ENCODE results near the gene PDE6B.
A peak's percentile ranks its signal among the peaks of the same experiment; 100 is the strongest.
"Not testable (repeated sequence)": the region's sequence is repeated elsewhere in the genome, so short reads cannot be mapped to it uniquely, and the experiment has no call there.

Gene PDE6B

DNA sequence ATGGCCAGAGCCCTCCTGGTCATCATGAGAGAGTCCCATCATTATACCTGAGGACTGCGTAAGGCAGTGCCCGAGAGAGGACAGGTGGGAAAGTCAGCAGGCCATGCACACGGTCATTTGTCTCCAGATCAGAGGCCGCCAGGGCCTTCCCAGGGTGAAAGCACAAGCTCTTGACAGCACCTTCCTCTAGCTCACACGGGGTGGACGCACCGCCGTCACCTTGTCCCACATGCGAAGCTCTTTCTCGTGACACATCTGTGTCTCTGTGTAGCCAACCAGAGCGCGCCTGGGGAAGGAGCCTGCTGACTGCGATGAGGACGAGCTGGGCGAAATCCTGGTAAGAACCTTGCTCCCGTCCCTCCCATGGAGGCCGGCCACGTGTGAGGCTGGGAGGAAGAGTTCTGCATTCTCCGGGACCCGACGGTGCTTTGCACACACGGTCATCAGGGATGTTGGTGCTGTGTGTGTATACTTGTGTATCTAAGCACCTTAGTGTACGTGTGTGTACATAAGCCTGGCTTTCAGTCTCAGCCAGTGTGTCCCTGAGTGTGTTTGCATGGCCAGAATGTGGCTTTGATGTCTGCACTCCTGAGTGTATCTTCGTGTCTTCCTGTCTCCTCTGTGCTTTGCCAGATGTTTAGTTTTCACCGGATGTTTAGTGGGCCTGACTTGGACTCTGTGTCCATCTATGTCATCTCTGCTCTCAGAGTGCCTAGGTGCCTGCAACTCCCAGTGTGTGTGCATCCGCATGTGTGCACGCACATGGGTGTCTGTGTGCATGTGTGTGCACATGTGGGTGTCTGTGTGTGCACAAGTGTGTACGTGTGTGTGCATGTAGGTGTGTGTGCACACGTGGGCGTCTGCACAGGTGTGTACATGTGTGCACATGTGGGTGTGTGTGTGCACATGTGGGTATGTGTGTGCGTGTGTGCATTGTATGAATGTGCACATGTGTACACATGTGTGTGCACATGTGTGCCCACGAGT is 33.6 kb downstream of the PDE6B start:
- no peak for DNase-seq

DNA sequence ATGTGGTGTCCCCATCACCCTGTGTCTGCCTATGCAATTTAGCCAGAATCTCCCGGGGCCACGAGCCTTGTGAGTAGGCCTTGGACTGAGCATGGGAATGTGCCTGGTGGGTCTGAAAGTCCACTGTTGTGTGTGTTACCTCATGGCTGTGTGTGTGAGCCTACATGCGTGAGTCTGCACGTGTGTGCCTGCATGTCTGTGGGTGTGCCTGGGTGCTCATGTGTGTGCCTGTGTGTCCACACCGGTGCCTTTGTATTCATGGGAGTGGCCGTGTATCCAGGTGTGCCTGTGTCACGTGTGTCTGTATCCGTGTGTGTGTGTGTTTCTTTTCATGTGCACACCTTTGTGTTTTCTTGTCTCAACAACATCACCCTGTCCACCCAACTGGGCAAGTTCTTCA is 34.5 kb downstream of the PDE6B start:
- no peak for DNase-seq

DNA sequence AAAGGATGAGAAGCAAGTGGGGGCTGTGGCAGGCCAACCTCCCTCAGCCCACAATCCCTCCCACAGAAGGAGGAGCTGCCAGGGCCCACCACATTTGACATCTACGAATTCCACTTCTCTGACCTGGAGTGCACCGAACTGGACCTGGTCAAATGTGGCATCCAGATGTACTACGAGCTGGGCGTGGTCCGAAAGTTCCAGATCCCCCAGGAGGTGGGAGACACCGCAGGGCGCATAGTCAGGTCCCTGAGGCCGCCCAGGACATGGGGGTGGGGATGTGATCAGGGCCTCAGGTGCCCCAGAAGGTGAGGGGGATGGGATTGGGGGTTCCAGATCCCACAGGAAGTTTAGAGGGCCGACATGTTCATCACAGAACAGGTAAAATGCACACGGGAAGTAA is 35.0 kb downstream of the PDE6B start:
- DNase-seq: no peak

DNA sequence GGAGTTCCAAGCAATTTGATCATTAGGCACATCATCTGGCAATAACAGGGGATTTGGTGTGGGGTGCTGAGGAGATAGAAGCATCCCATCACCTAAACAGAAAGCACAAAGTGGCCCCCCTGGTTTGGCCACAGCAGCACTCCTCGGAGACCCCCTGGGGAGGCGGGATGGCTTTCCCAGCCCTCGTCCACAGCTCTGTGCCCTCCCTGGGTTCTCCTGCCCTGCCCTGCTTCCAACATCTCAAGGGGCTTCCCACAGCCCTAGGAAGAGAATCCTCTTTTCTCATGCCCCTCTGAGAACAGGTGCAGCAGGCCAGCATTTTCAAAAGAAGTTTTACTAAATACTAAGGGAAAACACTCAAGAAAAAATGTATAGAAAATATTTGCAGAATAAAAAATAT is 35.9 kb downstream of the PDE6B start:
- no peak for DNase-seq

DNA sequence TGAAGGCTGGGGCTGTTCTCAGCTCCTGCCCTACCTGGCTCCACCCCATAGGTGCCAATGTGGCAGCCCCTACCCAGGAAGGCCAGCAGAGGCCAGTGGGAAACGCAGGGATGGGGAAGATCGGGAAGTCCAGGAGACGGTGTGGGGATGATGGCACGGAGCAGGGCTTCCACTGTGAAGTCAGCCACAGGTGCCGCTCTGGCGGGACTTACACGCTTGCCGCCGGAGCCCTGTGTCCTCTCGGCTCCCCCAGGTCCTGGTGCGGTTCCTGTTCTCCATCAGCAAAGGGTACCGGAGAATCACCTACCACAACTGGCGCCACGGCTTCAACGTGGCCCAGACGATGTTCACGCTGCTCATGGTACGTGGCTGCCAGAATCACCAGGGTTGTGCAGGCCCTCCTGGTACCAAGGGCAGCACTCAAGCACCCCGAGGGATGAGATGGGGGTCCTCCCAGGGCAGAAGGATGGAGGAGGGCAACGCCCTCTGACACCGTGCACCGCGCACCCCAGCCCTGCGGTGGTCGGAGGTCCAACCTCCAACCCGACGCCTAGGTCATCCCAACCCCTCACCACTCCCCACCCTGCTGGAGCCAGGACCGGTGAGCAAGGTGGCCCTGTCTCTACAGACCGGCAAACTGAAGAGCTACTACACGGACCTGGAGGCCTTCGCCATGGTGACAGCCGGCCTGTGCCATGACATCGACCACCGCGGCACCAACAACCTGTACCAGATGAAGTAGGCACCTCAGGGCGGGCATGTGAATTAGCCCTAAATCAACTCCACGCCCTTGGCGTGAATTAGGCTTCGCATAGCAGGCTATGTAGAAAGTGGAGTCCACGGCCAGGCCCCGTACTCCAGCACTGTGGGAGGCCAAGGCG is 36.7 kb downstream of the PDE6B start:
- DNase-seq: no peak

DNA sequence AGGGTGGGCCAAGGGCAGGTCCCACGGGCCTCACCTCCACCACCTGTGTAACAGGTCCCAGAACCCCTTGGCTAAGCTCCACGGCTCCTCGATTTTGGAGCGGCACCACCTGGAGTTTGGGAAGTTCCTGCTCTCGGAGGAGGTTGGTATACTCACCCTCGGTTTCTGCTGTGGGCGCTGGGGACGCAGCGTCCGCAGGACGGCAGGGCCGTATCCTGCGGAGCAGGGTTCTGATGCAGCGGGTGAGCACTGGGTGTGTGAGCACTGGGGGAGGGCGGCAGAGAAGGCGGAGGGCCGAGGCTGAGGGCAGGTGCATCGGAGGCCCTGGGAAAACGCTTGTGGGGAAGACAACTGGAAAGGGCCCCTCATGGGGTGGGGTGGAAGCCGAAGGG is 37.7 kb downstream of the PDE6B start:
- DNase-seq: no peak

DNA sequence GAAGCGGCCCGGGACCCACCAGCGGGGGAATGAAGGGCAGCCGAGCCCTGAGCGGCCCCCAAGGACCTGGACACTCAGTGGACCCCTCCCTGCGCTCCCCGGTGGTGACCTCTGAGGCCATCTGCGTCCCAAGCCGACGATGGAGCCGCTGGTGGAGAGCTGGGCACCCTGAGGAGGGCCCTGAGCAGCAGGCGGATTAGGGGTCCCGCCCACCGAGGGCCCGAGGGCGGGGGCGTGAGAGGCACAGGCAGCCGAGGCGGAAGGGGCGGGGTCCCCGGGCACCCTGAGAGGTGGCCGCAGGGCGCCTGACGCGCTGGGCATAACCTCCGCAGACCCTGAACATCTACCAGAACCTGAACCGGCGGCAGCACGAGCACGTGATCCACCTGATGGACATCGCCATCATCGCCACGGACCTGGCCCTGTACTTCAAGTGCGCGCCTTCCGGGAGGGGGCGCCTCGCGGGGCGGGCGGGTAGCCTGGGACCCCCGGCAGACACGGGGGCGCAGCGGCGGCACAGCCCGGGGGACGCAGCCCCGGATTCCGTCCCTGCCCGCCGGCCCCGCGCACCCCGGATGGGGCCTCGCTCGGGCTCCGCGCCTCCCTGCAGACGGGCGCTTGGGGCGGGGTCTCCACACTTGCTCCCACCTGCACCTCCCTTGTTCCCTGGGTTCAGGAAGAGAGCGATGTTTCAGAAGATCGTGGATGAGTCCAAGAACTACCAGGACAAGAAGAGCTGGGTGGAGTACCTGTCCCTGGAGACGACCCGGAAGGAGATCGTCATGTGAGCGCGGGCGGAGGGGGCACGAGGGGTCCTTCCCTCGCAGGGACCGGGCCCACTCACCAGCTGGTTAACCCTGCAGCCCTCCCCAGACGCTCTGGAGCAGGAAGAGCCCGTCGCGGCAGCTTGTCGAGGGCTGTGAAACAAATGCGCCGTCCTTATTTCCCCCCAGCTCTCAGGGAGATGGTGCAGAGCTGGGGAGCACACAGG is 38.4 kb downstream of the PDE6B start:
- DNase-seq: peak; percentile 79

DNA sequence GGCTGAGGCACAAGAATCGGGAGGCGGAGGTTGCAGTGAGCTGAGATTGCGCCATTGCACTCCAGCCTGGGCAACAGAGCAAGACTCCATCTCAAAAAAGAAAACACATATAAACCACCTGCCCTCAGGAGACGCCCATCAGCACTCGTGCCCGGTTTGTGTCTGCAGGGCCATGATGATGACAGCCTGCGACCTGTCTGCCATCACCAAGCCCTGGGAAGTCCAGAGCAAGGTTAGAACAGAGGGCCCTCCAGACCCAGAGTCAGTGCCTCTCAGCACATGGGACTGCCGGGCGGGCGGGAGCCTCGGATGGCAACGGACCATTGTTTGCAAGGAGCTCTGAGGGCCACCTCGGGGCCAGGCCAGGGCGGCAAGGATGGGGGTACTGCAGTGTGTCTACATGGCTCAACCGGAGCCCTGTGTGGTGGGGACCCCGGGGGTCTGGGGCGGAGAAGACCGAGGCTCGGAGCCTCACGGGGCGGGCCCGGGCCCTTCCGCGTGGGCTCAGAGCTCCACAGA is 39.4 kb downstream of the PDE6B start:
- no peak for DNase-seq

DNA sequence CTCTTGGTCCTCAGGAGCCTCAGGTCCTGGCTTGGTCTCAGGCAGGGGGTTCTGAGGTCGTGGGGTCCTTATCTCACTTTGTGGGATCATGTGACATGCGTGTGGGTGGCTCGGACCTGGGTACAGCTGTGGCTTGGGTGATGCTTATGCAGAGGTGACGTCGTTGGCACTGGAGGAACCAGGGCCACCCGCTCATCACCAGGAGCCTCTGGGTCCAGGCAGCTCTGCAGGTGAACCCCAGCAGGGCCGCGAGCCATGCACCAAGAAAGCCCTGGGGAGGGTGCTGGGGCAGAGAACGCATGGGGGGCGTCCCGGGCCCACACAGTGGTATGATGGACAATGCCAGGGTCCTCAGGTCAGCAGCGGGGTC is 40.0 kb downstream of the PDE6B start:
- DNase-seq: no peak

DNA sequence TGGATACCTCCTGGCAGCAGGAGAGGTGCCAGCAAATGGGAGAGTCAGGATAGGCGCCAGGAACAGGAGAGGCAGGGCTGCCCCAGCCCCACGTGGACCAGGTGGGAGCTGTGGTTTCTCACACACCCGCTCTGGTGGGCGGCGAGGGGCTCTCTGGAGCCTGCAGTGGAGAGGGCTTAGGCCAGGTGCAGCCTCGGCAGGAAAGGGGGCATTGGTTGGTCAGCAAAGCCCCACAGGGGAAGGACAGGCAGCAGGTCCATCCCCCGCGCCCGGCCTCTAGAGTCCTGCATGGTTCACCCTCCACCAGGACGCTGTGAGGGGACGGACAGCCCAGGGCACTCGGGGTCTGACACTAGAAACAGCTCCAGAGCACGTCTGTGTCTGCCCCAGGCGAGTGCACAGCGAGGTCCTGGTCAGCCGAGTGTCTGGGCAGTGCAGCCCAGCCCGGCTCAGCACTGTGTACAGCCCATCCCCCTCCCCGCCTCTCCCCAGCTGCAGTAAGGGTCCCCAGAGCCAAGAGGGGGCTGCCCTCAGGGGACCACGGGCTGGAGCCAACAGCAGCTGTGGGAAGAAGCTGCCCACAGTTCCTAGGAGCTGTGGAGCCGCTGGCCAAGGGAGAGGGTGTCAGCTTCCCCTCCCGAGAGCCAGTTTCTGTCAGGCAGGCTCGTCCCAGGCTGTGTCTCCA is 40.5 kb downstream of the PDE6B start:
- no peak for DNase-seq

DNA sequence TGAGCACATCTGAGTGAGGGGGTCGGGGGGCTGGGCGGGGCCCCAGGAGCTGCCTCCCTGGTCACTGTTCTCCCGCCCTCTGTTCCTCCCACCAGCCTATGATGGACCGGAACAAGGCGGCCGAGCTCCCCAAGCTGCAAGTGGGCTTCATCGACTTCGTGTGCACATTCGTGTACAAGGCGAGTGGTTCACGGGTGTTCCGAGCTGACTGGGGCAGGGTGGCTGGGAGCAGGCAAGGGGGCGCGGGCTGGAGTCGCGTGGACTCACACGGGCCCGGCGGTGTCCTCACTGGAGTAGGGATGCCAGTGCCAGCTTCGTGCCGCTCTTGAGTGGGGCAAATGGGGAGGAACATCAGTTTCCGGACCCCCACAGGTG is 41.0 kb downstream of the PDE6B start:
- DNase-seq: no peak

DNA sequence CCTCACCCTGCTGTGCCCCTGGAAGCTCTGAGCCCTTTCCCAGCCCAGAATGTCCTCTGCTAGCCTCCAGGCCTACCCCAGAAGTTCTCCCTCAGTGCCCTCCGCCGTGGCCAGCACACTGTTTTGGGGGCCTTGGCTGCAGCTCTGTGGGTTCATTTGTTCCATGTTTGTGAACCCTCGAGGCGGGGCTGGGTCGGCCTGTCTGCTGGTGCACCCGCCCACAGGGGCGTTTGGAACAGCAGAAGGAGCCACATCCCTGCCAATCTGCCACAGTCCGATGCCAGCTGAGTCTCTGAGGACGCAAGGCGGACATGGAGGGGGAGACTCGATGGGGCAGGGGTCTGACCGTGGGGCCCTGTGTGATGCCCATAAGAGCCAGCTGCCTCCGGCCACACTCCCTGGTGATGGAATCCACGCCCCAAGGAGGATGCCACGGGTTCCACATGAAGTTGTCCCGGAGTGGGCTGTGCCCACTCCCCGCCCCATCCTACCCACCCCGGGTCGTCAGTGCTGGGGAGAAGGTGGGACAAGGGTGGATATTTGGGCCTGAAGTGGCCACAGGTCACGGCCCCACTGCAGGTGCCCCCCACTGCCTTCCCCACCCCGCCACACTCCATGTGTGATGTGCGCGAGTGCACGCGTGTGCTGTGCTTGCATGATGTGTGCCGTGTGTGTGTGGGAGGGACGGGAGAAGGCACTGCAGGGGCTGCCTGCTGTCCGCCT is 41.6 kb downstream of the PDE6B start:
- no peak for DNase-seq

DNA sequence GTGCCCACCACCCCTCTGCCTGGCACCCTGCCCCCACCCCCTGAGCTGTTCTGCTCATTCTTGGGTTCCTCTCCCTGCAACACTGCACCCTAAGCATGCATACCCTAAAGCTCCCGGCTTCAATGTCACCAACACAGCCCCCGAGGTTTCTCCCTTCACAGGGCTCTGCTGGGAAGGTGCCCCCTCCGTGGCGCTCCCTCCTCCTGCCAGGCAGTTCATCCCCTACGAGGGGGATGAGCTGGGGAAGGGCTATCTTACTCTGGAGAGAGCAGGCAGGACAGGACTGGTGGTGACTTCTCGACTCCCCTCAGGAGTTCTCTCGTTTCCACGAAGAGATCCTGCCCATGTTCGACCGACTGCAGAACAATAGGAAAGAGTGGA is 42.2 kb downstream of the PDE6B start:
- no peak for DNase-seq

DNA sequence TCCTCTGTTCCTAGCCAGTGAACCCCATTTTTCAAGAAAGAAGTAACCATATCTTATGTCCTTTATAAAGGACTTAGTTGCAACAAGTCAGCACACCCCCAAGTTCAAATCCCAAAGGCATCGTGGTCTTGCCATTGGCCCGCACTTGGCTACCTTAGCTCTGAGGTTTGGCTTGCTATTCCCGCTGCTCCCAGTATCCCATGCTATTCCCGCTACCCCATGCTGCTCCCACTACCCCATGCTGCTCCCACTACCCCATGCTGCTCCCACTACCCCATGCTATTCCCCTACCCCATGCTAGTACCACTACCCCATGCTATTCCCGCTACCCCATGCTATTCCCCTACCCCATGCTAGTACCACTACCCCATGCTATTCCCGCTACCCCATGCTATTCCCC is 42.8 kb downstream of the PDE6B start:
- DNase-seq: not testable (repeated sequence)

DNA sequence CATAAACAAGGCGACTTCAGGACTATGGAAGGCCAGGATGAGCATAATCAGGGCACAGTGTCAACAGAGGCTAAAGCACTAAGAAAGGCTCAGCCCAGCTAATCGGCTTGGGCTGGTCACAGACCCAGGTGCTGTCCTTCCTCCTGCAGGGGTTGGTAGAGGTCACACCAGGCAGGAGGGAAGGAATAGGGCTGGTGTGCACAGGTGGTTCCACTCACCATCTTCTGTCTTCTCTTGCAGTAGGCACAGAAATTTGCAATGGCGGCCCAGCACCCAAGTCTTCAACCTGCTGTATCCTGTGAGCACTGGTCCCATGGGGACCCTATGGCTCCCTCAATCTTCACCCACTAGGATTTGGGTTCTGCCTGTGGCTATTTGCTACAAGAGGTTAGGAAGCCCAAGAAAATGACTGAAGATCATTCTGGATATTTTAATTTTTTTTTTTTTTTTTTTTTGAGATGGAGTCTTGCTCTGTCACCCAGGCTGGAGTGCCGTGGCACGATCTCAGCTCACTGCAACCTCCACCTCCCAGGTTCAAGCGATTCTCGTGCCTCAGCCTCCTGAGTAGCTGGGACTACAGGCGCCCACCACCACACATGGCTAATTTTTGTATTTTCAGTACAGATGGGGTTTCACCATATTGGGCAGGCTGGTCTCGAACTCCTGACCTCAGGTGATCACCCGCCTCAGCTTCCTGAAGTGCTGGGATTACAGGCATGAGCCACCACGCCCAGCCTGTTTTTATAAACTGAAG is 44.6 kb downstream of the PDE6B start:
- not testable (repeated sequence) for DNase-seq

DNA sequence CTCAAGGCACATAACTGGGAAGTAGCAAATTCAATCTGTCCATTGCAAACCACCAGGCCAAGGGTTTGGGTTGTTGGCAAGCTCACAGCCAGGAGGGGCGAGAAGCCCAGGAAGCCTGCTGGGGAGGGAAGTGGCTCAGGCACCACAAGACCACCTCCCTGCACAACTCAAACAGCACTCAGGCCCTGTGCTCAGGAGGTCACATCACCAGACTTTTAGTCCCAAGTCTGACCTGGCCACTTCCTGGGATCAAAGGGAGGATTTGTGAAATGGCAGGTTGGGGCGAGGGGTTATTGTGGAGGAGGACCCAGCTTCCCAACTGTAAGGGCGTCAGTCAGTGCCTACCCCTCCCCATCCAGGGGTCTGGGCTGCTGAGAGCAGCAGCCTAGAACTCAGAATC is 46.4 kb downstream of the PDE6B start:
- no peak for DNase-seq

DNA sequence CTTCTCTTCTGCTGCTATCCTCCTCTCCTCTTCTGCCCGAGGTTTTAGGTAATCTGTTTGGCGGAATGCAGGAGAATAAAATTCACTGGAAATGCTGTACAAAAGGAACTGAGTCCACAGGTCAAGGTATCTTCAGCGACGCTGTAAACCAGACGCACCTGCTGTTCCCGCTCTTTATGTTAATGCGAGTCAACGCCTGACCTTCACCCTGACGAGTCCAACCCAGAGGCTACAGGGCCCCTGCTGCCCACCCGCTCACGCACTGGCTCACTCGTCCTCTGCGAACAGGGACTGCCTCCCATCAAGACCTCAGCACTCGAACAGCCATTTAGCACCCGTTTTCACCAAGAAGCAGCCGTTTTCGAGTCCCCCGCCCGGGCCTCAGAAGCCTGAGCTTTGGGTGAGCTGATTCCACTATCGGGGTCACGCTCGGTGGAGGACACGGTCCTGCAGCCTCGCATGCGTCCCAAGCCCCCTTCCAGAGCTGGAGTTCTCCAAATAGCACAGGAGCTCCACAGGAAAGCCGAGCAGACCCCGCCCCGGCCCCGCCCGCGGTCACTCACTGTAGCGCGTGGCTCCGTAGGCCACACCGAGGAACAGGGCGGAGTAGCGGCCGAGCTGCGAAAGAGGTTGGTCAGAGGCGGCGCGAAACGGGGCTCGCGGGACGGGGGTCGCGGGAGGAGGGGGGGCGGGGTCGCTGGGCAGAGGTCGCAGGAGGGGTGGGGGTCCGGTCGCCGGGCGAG is 48.1 kb downstream of the PDE6B start:
- DNase-seq: no peak

DNA sequence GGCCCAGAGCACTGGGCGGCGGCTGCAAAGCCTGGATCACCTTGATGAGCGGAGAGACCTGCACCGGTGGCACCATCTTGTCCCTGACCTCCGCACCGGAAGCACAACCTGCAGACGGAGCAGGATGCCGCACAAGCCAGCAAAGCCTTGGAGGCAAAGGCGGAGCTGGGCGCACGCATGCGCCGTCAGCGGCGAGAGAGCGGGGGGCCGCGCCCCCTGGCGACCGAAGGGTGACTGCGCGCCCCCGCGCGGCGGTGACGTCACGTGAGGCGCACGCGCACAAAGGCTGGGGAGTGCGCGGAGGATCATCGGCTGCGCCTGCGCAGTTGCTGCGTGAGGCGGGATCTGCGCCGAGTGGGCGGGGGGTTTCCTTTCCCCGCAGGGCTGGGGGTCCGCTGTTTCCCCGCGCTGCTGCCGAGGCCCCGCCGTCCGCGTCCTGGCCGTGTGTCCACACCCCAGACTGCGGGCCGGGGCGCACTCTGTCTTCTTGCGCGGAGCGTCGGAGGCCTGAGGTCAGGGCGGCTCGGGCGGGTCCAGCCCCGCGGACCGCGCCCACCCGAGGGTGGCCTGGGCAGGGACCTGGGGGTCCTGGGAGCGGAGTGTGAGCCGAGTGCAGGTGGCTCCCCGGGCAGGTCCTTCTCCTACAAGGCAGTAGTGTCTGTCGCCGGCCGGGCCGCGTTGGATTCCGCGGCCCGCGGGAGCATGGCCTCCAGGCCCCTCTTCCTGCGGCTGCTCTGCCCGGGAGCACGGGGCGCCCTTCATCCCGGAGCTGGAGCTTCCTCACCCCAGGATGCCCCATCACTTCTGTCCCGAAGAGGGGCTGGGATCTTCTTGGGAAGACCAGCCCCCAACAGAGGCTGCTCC is 49.0 kb downstream of the PDE6B start, which contains the start of the genes ATP5ME and MYL5:
Gene ATP5ME (minus strand): TSS at position 105 of the 864 bp plus-strand sequence. CDS start 29 bp downstream, at position 76.
Gene MYL5 (plus strand): TSS at position 371 of the 864 bp plus-strand sequence. CDS start 3,485 bp downstream, outside the sequence.
- DNase-seq: peak; percentile 97
